ENCODE measurements around the gene PDZK1IP1. TPM values are rescaled to one million over a fixed set of nuclear protein-coding genes. Genes with fewer than 3 reads are reported as not detected.

The PDZK1IP1 gene, protein sequence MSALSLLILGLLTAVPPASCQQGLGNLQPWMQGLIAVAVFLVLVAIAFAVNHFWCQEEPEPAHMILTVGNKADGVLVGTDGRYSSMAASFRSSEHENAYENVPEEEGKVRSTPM
- total RNA-seq (under 1 TPM in 1 of 4 donors, not detected in 3; 0.48 TPM), polyA plus RNA-seq (0.23 TPM)
- long read RNA-seq, donor 1, result 0 reads
- long read RNA-seq, donor 2, result 0 reads
- long read RNA-seq, donor 3, result 0 reads
- long read RNA-seq, donor 4, result 0 reads

DNA sequence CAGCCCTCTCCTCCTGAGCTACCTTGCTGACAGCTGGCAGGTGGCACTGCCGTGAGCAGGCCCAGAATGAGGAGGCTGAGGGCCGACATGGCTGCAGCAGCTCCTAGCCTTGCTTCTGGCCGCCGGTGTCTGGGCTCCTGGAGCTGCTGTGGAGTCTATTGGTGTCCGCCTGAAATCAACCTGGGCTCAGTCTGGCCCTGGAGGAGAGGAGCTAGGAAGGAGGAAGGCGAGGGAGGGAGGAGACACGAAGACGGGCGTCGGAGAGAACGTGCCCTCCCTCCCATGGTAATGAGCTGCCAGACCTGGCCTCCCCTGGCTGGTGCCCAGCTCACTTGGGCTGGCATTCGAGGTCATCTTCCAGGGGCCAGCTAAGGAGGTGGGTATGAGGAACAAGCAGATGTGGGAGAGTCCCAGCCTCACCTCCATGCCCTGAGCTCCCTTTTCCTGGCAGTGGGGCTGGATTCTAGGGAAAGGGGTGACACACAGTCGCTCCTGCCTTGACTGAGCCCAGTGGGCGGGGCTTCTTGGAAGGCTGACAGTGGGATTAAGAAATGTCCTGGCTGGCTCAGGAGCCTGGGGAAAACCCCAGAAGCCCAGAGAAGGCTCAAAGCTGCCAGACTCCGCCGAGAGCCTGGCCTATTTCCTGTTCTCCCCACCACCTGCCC is at the start of gene PDZK1IP1:
Gene PDZK1IP1 (minus strand): TSS at position 193 of the 665 bp plus-strand sequence. CDS start 104 bp downstream, at position 89.
- 50% methylated on average over 16 of the region's 16 CpGs for WGBS
- peak; percentile 89 to 91 for ATAC-seq
- DNase-seq, result peak; percentile 89 to 95 (median 91)
- Histone ChIP-seq H3K4me3 (ENCODE audit: low read length) (no peak within 1 kb of the TSS), H3K27me3 (ENCODE audit: control insufficient read depth, insufficient read depth) (no peaks in the 10 kb centered on the region), H3K9me3 (ENCODE audit: control insufficient read depth, low read length) (no peaks in the 10 kb centered on the region), H3K4me1 (ENCODE audit: control insufficient read depth, insufficient read depth, low read length) (peaks cover 4% of the 10 kb centered on the region), H3K27ac (ENCODE audit: low read length) (no peak within 1 kb of the TSS)
- intact Hi-C loops (cut with DNase I), result loop anchor here (10.0 kb wide), 5 partner anchors 75 to 525 kb away; partner anchors contain the start of gene FOXD2 (in 1 of the 4)

DNA sequence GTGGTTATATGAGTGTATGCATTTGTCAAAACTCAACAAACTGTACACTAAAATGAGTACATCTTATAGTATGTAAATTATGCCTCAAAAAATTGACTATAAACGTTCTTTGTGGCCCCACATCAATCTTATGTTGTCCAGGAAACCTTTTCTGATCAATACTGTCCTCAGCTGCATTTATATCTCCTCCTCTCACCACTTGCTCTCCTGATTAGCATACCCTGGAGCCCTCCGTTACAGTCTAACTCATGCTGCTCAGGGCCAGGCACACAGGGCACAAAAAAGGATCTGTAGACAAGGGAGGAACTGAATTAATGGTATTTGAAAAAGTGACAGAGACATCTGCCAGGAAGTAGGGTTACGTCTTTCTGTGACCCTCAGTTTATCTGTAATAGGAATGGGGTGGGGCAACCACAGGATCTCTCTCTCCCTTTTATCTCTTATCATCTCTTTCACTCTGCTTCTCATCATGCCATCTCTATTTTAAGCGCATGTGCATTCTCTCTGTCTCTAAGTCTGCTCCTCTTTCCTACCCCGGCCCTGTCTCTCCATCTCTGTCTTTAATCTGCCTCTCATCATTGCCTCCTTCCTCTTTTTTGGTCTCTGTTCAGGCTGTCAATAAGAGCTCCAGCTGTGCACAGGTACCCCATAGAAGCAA is 49.2 kb upstream of the PDZK1IP1 start:
- H3K27ac ChIP-seq (ENCODE audit: low read length), result no peak overlapping the region
- H3K9me3 ChIP-seq (ENCODE audit: control insufficient read depth, low read length), result no peaks in the 10 kb centered on the region
- no peaks in the 10 kb centered on the region for H3K4me1 ChIP-seq (ENCODE audit: control insufficient read depth, insufficient read depth, low read length)
- intact Hi-C loops (cut with DNase I), result no loop called here
- DNase-seq, result no peak
- no peak overlapping the region for H3K4me3 ChIP-seq (ENCODE audit: low read length)
- WGBS, result 57% methylated on average over 5 of the region's 5 CpGs
- H3K27me3 ChIP-seq (ENCODE audit: control insufficient read depth, insufficient read depth), result no peaks in the 10 kb centered on the region
- ATAC-seq, result no peak

DNA sequence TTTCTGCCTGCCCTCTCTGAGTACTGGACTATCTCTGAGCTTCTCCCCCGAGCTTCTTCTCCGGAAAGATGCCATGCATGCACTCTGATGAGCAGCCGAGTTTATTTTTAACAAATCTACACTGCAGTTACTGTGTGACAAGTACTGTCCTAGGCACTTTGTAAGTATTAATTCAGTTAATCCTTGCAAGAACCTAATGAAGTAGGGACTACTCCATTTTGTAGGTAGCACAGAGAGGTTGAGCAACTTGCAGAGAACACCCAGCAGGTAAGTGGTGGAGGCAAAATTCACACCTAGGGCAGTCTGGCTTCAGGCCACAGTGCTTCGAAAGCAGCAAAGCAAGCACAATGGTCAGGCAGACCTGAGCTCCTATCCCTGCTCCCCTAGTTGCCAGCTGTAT is 46.0 kb upstream of the PDZK1IP1 start:
- H3K27me3 ChIP-seq (ENCODE audit: control insufficient read depth, insufficient read depth), result no peaks in the 10 kb centered on the region
- DNase-seq (no peak), ATAC-seq (no peak)
- H3K4me3 ChIP-seq (ENCODE audit: low read length), result no peak overlapping the region
- 63% methylated on average over 4 of the region's 4 CpGs for WGBS
- H3K9me3 ChIP-seq (ENCODE audit: control insufficient read depth, low read length), result no peaks in the 10 kb centered on the region
- intact Hi-C loops (cut with DNase I), result no loop called here
- H3K27ac ChIP-seq (ENCODE audit: low read length), result peak overlapping the region; percentile 14
- H3K4me1 ChIP-seq (ENCODE audit: control insufficient read depth, insufficient read depth, low read length), result no peaks in the 10 kb centered on the region

DNA sequence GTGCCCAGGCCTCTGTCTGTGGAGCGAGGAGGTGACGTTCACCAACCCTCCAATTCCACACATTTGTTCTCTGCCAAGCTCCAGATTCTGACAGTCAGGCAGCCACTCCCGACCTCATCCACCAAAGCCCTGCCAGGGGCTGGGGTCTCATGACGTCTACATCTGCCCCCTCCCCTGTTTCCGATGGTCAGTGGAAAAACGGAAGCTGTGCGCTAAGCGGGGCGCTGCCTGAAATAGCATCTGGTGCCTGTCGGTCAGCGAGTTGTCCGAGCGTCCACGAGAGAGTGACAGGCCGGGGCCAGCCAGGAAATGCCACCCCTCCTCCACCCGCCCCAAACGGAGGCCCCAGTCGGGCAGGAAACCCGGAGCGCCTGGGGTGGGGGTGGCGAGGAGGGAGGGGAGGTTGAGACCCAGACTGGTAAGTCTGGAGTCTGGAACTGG is 45.4 kb upstream of the PDZK1IP1 start:
- ATAC-seq, result peak; percentile 57 to 67
- Histone ChIP-seq H3K4me3 (ENCODE audit: low read length) (no peak overlapping the region), H3K27me3 (ENCODE audit: control insufficient read depth, insufficient read depth) (no peaks in the 10 kb centered on the region)

DNA sequence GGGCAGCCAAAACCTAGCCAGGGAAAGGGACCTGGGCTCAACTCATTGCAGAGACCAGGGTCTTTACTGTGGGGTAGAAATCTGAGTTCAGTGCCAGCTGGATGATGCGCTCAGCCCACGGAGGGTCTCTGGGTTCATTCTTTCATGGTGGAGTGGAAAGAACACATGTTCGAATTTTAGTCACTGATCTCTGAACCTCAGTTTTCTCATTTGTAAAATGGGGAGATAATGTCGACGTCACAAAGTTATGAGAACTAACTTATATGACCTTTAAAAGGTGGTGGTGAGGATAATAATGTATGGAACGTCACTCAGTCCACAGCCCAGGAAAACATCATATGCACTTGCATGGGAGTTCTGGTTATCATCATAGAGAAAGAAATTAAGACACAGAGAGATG is 43.4 kb upstream of the PDZK1IP1 start:
- H3K27me3 ChIP-seq (ENCODE audit: control insufficient read depth, insufficient read depth), result no peaks in the 10 kb centered on the region
- no peak overlapping the region for H3K27ac ChIP-seq (ENCODE audit: low read length)
- H3K9me3 ChIP-seq (ENCODE audit: control insufficient read depth, low read length), result no peaks in the 10 kb centered on the region
- ATAC-seq, result no peak
- 76% methylated on average over 6 of the region's 6 CpGs for WGBS
- H3K4me3 ChIP-seq (ENCODE audit: low read length), result no peak overlapping the region
- no peaks in the 10 kb centered on the region for H3K4me1 ChIP-seq (ENCODE audit: control insufficient read depth, insufficient read depth, low read length)
- DNase-seq, result no peak
- intact Hi-C loops (cut with DNase I), result no loop called here

More for the DNA sequence above, 45.4 kb upstream of the PDZK1IP1 start:
- Histone ChIP-seq H3K9me3 (ENCODE audit: control insufficient read depth, low read length) (no peaks in the 10 kb centered on the region), H3K27ac (ENCODE audit: low read length) (peak overlapping the region; percentile 1), H3K4me1 (ENCODE audit: control insufficient read depth, insufficient read depth, low read length) (no peaks in the 10 kb centered on the region)
- 12% methylated on average over 21 of the region's 21 CpGs for WGBS
- intact Hi-C loops (cut with DNase I), result no loop called here
- peak; percentile 56 to 88 (median 85) for DNase-seq

DNA sequence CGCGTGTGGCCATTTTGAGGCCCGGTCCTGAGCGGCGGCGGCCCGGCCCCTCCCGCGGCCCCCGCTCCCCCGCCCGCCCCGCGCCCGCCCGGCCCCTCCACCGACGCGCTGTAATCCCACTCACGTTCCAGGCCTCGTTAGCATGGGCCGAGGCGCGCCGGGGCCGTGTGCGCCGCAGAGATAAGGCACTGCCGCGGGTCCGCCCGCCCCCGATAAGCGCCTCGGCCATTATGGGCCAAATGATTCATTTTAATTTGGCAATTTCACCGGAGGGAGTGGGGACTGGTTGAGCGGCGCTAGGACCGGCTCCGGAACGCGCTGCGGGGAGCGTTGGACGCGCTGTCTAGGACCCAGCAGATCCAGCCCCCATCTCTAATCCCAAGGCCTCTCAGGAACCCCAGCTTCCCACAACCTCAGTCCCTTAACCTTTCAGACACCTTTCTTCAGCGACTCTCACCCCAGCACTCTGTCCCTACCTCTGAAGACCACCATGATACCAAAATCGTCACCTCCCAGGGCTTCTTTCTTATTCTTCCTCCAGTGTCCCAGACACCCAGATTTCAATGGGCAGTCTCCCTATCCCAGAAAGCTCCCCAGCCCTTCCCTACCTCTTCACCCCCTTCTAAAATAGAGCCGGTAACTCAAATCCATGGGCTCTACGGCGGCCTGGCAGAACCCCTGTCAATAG is 42.5 kb upstream of the PDZK1IP1 start, which contains the start of gene TAL1:
Gene TAL1 (minus strand): TSS at position 39 of the 688 bp plus-strand sequence. CDS start 6,337 bp downstream, outside the sequence.
- peak; percentile 64 to 78 for ATAC-seq
- intact Hi-C loops (cut with DNase I), result no loop called here
- peak within 1 kb of the TSS; percentile 86 for H3K27ac ChIP-seq (ENCODE audit: low read length)
- DNase-seq, result peak; percentile 71 to 79 (median 74)
- no peaks in the 10 kb centered on the region for H3K27me3 ChIP-seq (ENCODE audit: control insufficient read depth, insufficient read depth)
- H3K4me1 ChIP-seq (ENCODE audit: control insufficient read depth, insufficient read depth, low read length), result no peaks in the 10 kb centered on the region
- peak within 1 kb of the TSS; percentile 47 for H3K4me3 ChIP-seq (ENCODE audit: low read length)
- no peaks in the 10 kb centered on the region for H3K9me3 ChIP-seq (ENCODE audit: control insufficient read depth, low read length)
- WGBS, result 10% methylated on average over 51 of the region's 51 CpGs

DNA sequence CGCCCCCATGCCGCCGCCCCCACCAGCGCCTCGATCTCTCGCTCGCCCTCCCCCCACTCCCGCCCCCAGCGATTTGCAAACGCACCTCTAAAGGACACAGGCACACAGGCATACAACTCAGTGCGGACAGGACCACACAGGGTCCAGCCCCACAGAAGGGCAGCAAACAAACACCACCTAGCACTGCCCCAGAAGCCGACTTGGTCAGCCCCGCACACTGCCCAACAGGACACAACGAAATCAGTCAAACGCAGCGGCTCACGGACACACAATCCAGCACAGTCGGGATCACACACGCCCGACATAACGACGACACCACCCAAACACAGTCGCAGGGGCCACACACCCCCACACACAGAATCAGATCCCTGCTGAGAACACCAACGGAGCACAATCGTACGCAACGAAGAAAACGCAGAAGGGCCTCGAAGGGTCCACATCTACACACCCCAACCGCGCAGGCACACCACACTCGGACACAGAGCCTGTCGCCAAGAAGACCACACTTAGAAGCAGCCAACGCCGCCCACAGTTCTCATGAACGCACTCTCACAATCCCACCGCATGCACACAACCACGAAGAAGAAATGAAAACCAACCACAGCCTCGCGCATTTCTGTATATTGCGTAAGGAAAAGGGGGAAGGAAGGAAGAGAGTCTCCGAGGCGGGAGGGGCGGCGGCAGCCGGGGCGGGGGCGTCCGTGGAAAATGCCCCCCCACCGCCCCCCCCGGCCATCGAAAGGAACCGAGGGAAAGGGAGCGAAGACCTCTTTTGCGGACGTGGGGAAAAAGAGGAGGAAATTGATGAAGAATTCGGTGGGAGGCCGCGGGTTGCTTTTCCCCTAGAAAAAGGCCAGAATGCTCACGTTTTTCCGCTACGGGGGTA is 41.7 kb upstream of the PDZK1IP1 start:
- DNase-seq (peak; percentile 38 to 72 (median 69)), ATAC-seq (peak; percentile 17 to 34)
- Histone ChIP-seq H3K9me3 (ENCODE audit: control insufficient read depth, low read length) (no peaks in the 10 kb centered on the region), H3K27me3 (ENCODE audit: control insufficient read depth, insufficient read depth) (no peaks in the 10 kb centered on the region), H3K27ac (ENCODE audit: low read length) (peak overlapping the region; percentile 86), H3K4me1 (ENCODE audit: control insufficient read depth, insufficient read depth, low read length) (peaks cover 2% of the 10 kb centered on the region), H3K4me3 (ENCODE audit: low read length) (peak overlapping the region; percentile 47)
- intact Hi-C loops (cut with DNase I), result no loop called here
- WGBS, result 2% methylated on average over 62 of the region's 62 CpGs

DNA sequence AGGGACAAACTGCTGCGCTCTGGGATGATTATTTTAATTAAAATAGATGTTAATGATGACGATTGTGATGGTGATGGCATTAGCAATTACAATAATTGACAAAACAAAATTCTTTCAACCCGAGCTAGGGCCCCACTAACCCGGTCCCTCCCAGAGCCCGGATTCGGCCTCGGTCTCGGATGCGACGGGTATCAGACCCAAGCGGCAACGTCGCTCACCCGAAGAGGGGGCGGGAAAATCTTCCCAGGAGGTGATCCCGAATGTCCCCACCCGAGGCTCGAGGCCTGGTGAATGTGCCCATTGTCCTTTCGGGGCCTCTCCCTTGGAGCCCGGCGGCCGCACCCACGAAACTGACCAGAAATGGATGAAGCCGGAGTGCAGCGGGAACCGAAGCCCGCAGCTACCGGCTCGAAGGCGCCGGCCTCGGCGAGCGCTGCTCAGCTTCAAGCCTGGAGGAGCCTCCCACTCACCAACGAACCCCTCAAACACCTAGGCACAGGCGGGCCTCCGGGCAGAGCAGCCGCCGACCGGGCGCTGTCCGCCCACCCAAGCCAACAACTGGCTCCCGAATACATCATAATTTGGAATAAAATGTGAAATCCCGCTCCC is 41.0 kb upstream of the PDZK1IP1 start:
- H3K27ac ChIP-seq (ENCODE audit: low read length), result peak overlapping the region; percentile 54
- H3K9me3 ChIP-seq (ENCODE audit: control insufficient read depth, low read length), result no peaks in the 10 kb centered on the region
- 6% methylated on average over 44 of the region's 44 CpGs for WGBS
- peak overlapping the region; percentile 47 for H3K4me3 ChIP-seq (ENCODE audit: low read length)
- ATAC-seq (peak in 1 of 2 donors; percentile 9), DNase-seq (peak; percentile 41 to 70 (median 66))
- intact Hi-C loops (cut with DNase I), result no loop called here
- H3K4me1 ChIP-seq (ENCODE audit: control insufficient read depth, insufficient read depth, low read length), result peaks cover 2% of the 10 kb centered on the region
- no peaks in the 10 kb centered on the region for H3K27me3 ChIP-seq (ENCODE audit: control insufficient read depth, insufficient read depth)

DNA sequence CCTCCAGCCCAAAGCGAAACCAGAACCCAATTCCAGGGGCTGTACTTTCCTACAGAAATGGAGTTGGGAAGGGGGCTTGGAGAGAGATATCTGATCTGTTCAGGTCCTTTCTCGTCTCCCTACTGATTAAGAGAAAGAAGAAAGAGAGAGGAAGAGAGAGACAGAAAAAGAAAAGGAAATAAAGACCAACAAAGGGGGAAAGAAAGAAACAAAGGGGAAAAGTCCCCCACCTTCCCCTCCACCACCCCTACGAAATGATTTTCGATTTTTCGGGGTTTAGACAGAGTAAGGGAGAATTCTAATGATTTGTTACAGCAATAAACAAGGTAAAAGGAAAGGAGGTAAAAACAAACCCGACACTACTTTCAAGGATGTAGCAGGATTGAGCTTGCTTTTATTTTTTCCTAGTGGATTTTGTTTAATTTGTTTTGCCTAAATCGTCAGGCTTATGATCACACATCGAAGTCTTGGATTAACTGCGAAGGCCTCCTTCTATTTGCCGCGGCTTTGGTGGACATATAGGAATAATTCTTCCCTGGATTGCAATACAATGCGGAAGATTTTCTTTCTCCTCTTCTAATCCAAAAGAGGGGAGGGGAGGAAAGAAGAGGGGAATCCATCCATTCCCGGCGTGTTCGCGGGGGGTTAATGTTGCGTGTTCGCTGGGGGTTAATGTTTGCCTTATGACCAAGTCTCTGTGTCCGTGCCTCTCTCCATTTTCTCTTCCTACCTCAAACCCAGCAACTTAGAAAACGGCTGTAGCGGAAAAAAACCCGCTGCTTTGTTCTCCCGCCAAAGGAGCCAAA is 40.3 kb upstream of the PDZK1IP1 start:
- DNase-seq, result no peak
- Histone ChIP-seq H3K4me1 (ENCODE audit: control insufficient read depth, insufficient read depth, low read length) (peaks cover 2% of the 10 kb centered on the region), H3K27me3 (ENCODE audit: control insufficient read depth, insufficient read depth) (no peaks in the 10 kb centered on the region), H3K4me3 (ENCODE audit: low read length) (peak overlapping the region; percentile 47), H3K9me3 (ENCODE audit: control insufficient read depth, low read length) (no peaks in the 10 kb centered on the region), H3K27ac (ENCODE audit: low read length) (peak overlapping the region; percentile 87)
- intact Hi-C loops (cut with DNase I), result no loop called here
- no peak for ATAC-seq
- 8% methylated on average over 23 of the region's 23 CpGs for WGBS
